Measurements from ENCODE around the gene GRID2. TPM values are rescaled to one million over a fixed set of nuclear protein-coding genes. Genes with fewer than 3 reads are reported as not detected.

Gene GRID2
- polyA plus RNA-seq, 1 of the 3 experiments (the other 2 are of a cell fraction): not detected

DNA sequence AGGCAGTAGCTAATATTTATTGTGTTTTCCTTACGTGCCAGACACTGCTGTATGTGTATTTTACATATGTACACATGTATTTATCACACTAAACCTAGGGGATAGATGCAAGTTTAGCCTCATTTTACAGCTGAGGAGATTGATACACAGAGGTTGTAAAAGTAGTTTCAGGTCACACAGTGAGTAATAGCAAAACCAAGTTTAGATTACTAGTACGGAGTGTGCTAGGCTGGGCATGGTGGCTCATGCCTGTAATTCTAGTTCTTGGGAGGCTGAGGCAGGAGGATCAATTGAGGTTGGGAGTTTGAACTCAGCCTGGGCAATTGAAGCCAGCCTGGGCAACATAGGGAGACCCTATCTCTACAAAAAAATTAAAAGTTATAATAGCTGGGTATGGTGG, 823.7 kb downstream of the GRID2 start:
- no peak for DNase-seq
- TF ChIP-seq, protein P1, sequence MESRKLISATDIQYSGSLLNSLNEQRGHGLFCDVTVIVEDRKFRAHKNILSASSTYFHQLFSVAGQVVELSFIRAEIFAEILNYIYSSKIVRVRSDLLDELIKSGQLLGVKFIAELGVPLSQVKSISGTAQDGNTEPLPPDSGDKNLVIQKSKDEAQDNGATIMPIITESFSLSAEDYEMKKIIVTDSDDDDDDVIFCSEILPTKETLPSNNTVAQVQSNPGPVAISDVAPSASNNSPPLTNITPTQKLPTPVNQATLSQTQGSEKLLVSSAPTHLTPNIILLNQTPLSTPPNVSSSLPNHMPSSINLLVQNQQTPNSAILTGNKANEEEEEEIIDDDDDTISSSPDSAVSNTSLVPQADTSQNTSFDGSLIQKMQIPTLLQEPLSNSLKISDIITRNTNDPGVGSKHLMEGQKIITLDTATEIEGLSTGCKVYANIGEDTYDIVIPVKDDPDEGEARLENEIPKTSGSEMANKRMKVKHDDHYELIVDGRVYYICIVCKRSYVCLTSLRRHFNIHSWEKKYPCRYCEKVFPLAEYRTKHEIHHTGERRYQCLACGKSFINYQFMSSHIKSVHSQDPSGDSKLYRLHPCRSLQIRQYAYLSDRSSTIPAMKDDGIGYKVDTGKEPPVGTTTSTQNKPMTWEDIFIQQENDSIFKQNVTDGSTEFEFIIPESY (IDR thresholded peaks at IDR 0.05; ENCODE audit: borderline replicate concordance, low read depth): no peak
- TF ChIP-seq GATA2 (CRISPR knock-in tag; IDR thresholded peaks at IDR 0.05) (no peak), TEAD4 (IDR thresholded peaks at IDR 0.05; ENCODE audit: borderline replicate concordance, insufficient read depth) (no peak), RAD21 (IDR thresholded peaks at IDR 0.05; ENCODE audit: low read length) (no peak), EP300 (IDR thresholded peaks at IDR 0.05; ENCODE audit: borderline replicate concordance in 1 of 2, low read depth in 1 of 2, low read length in 1 of 2) (no peak)
- TF ChIP-seq, protein P2, sequence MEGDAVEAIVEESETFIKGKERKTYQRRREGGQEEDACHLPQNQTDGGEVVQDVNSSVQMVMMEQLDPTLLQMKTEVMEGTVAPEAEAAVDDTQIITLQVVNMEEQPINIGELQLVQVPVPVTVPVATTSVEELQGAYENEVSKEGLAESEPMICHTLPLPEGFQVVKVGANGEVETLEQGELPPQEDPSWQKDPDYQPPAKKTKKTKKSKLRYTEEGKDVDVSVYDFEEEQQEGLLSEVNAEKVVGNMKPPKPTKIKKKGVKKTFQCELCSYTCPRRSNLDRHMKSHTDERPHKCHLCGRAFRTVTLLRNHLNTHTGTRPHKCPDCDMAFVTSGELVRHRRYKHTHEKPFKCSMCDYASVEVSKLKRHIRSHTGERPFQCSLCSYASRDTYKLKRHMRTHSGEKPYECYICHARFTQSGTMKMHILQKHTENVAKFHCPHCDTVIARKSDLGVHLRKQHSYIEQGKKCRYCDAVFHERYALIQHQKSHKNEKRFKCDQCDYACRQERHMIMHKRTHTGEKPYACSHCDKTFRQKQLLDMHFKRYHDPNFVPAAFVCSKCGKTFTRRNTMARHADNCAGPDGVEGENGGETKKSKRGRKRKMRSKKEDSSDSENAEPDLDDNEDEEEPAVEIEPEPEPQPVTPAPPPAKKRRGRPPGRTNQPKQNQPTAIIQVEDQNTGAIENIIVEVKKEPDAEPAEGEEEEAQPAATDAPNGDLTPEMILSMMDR (IDR thresholded peaks at IDR 0.05): no peak
- H3K9ac ChIP-seq: no peak overlapping the region
- H3K27ac ChIP-seq (ENCODE audit: low read depth in 2 of 2, low read length in 1 of 2): no peak overlapping the region
- no peak overlapping the region for H3K4me3 ChIP-seq (ENCODE audit: low read depth in 2 of 2, low read length in 1 of 2)
- no peaks in the 10 kb centered on the region for H3K36me3 ChIP-seq (replicated peaks in 1 of 2; ENCODE audit: control insufficient read depth in 1 of 2, insufficient read depth in 2 of 2, low read length in 1 of 2)
- H3K9me3 ChIP-seq: no peaks in the 10 kb centered on the region
- no peak overlapping the region for H3K4me2 ChIP-seq
- no peaks in the 10 kb centered on the region for H4K20me1 ChIP-seq (ENCODE audit: insufficient read depth)
- H3K4me1 ChIP-seq (ENCODE audit: control insufficient read depth in 1 of 2, insufficient read depth in 2 of 2, low read depth in 1 of 2, low read length in 1 of 2): no peaks in the 10 kb centered on the region
- H2AFZ ChIP-seq (ENCODE audit: low read depth): no peak overlapping the region
- no peaks in the 10 kb centered on the region for H3F3A ChIP-seq (replicated peaks; ENCODE audit: insufficient read depth)
- H3K9me2 ChIP-seq: no peaks in the 10 kb centered on the region
- ChIA-PET POLR2A (no interaction called here), CTCF (no interaction called here)
- no peaks in the 10 kb centered on the region for H3K27me3 ChIP-seq (ENCODE audit: insufficient read depth)
- WGBS (ENCODE audit: low lambda C conversion rate): 58% methylated on average over 2 of the region's 2 CpGs
- H3K79me2 ChIP-seq (ENCODE audit: insufficient read depth): no peaks in the 10 kb centered on the region

DNA sequence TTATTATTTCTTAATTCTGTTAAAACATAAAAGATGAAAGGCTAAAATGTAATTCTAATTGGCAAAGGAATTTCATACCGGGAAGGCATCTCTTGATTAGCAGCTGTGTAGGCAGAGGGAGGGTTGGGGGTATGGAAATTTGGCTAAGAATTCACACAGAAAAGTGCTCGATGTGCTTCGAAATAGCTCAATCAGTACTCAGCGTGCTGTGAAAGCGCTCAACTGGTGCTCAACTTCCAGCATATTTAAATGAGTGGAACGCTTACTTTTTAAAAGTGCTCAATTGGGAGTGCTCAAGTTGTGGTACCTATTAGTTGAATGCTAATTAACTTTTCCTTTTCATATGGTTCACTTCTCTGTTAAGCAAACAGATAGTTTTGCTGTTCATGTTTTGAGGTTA, 828.9 kb downstream of the GRID2 start:
- Histone ChIP-seq H3K27me3 (ENCODE audit: insufficient read depth) (no peaks in the 10 kb centered on the region), H3K79me2 (ENCODE audit: insufficient read depth) (no peaks in the 10 kb centered on the region), H3K4me1 (ENCODE audit: control insufficient read depth in 1 of 2, insufficient read depth in 2 of 2, low read depth in 1 of 2, low read length in 1 of 2) (no peaks in the 10 kb centered on the region), H3K9me3 (no peaks in the 10 kb centered on the region), H3K9ac (no peak overlapping the region), H3K36me3 (replicated peaks in 1 of 2; ENCODE audit: control insufficient read depth in 1 of 2, insufficient read depth in 2 of 2, low read length in 1 of 2) (no peaks in the 10 kb centered on the region), H3F3A (replicated peaks; ENCODE audit: insufficient read depth) (no peaks in the 10 kb centered on the region), H3K4me2 (no peak overlapping the region), H3K27ac (ENCODE audit: low read depth in 2 of 2, low read length in 1 of 2) (no peak overlapping the region), H2AFZ (ENCODE audit: low read depth) (no peak overlapping the region), H3K9me2 (no peaks in the 10 kb centered on the region), H3K4me3 (ENCODE audit: low read depth in 2 of 2, low read length in 1 of 2) (no peak overlapping the region), H4K20me1 (ENCODE audit: insufficient read depth) (no peaks in the 10 kb centered on the region)
- 72% methylated on average over 6 of the region's 6 CpGs for WGBS (ENCODE audit: low lambda C conversion rate)
- DNase-seq: no peak
- no peak for TF ChIP-seq GABPA (IDR thresholded peaks at IDR 0.05; ENCODE audit: low read depth)
- TF ChIP-seq FOXJ3 (CRISPR knock-in tag; IDR thresholded peaks at IDR 0.05): no peak
- TF ChIP-seq, protein P1 (IDR thresholded peaks at IDR 0.05; ENCODE audit: borderline replicate concordance, low read depth): no peak
- no peak for TF ChIP-seq YY1 (IDR thresholded peaks at IDR 0.05; ENCODE audit: low read depth)
- no peak for TF ChIP-seq GATA2 (CRISPR knock-in tag; IDR thresholded peaks at IDR 0.05)
- TF ChIP-seq, protein P3, sequence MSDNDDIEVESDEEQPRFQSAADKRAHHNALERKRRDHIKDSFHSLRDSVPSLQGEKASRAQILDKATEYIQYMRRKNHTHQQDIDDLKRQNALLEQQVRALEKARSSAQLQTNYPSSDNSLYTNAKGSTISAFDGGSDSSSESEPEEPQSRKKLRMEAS (IDR thresholded peaks at IDR 0.05; ENCODE audit: low read depth): no peak
- no peak for TF ChIP-seq JUND (IDR thresholded peaks at IDR 0.05)
- no peak for TF ChIP-seq FOSL2 (IDR thresholded peaks at IDR 0.05; ENCODE audit: borderline replicate concordance, low read depth)
- no peak for TF ChIP-seq PBX3 (IDR thresholded peaks at IDR 0.05)
- ChIA-PET CTCF (interaction anchor here (0.6 kb wide), 1 partner anchor 121 kb away, joined by 3 read pairs; no protein-coding TSS in a partner anchor), POLR2A (no interaction called here)

Data from SK-N-SH (cell line).